Mesothelial cell of epicardium (in vitro differentiated cells): ENCODE measurements around the gene SPIN2A. TPM values are rescaled to one million over a fixed set of nuclear protein-coding genes. Genes with fewer than 3 reads are reported as not detected.
"Not testable (repeated sequence)": the region's sequence is repeated elsewhere in the genome, so short reads cannot be mapped to it uniquely, and the experiment has no call there.

Source experiments
- DNase-seq, 2 experiments: peaks; one replicate each; pipeline ENCODE4 v3.0.0; 2021; ENCODE audit warnings: low spot score in 2 of 2; ENCODE audit not compliant: unreplicated experiment in 2 of 2
- H3K27ac Mint-ChIP-seq: 2 replicates; pipeline ENCODE4 v1.8.0; 2021; ENCODE audit warnings: mixed read lengths
- H3K27me3 Mint-ChIP-seq: 2 replicates; pipeline ENCODE4 v1.8.0; 2021; ENCODE audit warnings: low read depth, mixed read lengths
- H3K36me3 Mint-ChIP-seq: 2 replicates; pipeline ENCODE4 v1.8.0; 2021; ENCODE audit warnings: mixed read lengths
- H3K4me1 Mint-ChIP-seq: 2 replicates; pipeline ENCODE4 v1.8.0; 2021; ENCODE audit warnings: mixed read lengths
- H3K4me3 Mint-ChIP-seq: 2 replicates; pipeline ENCODE4 v1.8.0; 2021; ENCODE audit warnings: mild to moderate bottlenecking, moderate library complexity, mixed read lengths
- H3K9me3 Mint-ChIP-seq: 2 replicates; pipeline ENCODE4 v1.8.0; 2021; ENCODE audit warnings: mixed read lengths
- CTCF ChIP-seq: fragments of 200-600 bp; sonication (generic); IDR thresholded peaks from one replicate; pipeline ENCODE4 v1.5.0; 2021; ENCODE audit warnings: antibody characterized with exemption; ENCODE audit not compliant: unreplicated experiment
- total RNA-seq: library from RNA; stranded (reverse); gene quantifications from 3 replicates; pipeline ENCODE4 v1.2.1, GENCODE V29; 2021

Gene SPIN2A
- total RNA-seq, 1 donor from 2014 or later: 5.3 TPM

GRCh38 chrX:57104921-57105398 lies 32.2 kb downstream of the SPIN2A start:
- Mint-ChIP-seq H3K27me3 (no peaks in the 10 kb centered on the region), H3K36me3 (peaks cover 24% of the 10 kb centered on the region), H3K9me3 (peaks cover 56% of the 10 kb centered on the region), H3K4me1 (no peaks in the 10 kb centered on the region), H3K4me3 (no peak overlapping the region), H3K27ac (no peak overlapping the region)
- no peak for DNase-seq
- no peak for TF ChIP-seq CTCF

GRCh38 chrX:57104406-57104805 lies 32.8 kb downstream of the SPIN2A start:
- Mint-ChIP-seq H3K27me3 (no peaks in the 10 kb centered on the region), H3K9me3 (peaks cover 56% of the 10 kb centered on the region), H3K27ac (no peak overlapping the region), H3K4me3 (no peak overlapping the region), H3K4me1 (no peaks in the 10 kb centered on the region), H3K36me3 (peaks cover 24% of the 10 kb centered on the region)
- DNase-seq: no peak
- TF ChIP-seq CTCF: no peak

- H3K4me1 Mint-ChIP-seq: no peaks in the 10 kb centered on the region
- H3K9me3 Mint-ChIP-seq: peaks cover 57% of the 10 kb centered on the region
- DNase-seq: no peak
- H3K27ac Mint-ChIP-seq: no peak overlapping the region
- H3K36me3 Mint-ChIP-seq: peaks cover 27% of the 10 kb centered on the region
- no peak overlapping the region for H3K4me3 Mint-ChIP-seq
- TF ChIP-seq CTCF: no peak
- H3K27me3 Mint-ChIP-seq: no peaks in the 10 kb centered on the region
Measured at GRCh38 chrX:57103489-57103888, 33.7 kb downstream of the SPIN2A start.

- H3K27me3 Mint-ChIP-seq, H3K27ac Mint-ChIP-seq, DNase-seq, H3K4me3 Mint-ChIP-seq, H3K4me1 Mint-ChIP-seq: not testable (repeated sequence)
- H3K36me3 Mint-ChIP-seq: peaks cover 33% of the 10 kb centered on the region
- peaks cover 63% of the 10 kb centered on the region for H3K9me3 Mint-ChIP-seq
Measured at GRCh38 chrX:57102918-57103317, 34.3 kb downstream of the SPIN2A start.

Other genes with a start within 250 kb of the SPIN2A start
- gene SPIN3, start 141.9 kb downstream of the SPIN2A start, total RNA-seq: 17.3 to 19.5 TPM (median 19.4 TPM) in 3 replicates
- 19.7 to 20.5 TPM (median 19.9 TPM) in 3 replicates for gene SPIN2B, start 15.8 kb downstream of the SPIN2A start, total RNA-seq
- 8.4 to 11.2 TPM (median 10.0 TPM) in 3 replicates for gene FAAH2, start 149.3 kb upstream of the SPIN2A start, total RNA-seq